NCI-H345 treated with DMSO at 0.1 percent for 48 hours (cell line): ENCODE data around the gene NDUFAF3.
"Not testable (repeated sequence)": the region's sequence is repeated elsewhere in the genome, so short reads cannot be mapped to it uniquely, and the experiment has no call there.

ENCODE experiments used
- DNase-seq: peaks from one replicate; lab custom pipeline; 2025; ENCODE audit not compliant: unreplicated experiment; lab: John Stamatoyannopoulos, UW

NDUFAF3 gene

GRCh38 chr3:48999085-48999858, 22.6 kb upstream of the NDUFAF3 start:
- DNase-seq = no peak

GRCh38 chr3:49001155-49001554, 20.8 kb upstream of the NDUFAF3 start:
- no peak for DNase-seq

GRCh38 chr3:49004352-49005302, 17.3 kb upstream of the NDUFAF3 start:
- DNase-seq = no peak

DNA sequence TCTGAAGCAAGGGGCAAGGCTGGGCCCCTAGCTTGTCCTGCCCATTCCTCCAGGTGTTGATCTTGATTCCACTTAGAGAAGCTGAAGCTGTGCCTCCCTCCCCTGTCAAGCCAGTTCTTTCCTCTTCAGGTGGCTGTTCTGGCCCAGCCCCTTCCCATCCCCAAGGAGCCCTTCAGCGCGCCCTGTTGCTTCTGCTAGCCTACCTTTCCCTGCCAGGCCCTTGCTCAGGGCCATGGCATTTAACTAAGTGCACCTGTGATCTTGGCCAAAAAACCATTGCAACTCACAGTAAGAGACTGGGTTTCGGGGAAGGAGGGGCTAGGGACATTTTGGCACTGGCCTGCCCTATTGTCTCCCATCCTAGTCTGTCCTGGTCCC, 16.6 kb upstream of the NDUFAF3 start:
- no peak for DNase-seq

- no peak for DNase-seq
Observed at GRCh38 chr3:49005998-49006397, 15.9 kb upstream of the NDUFAF3 start.

GRCh38 chr3:49006408-49007067, 15.4 kb upstream of the NDUFAF3 start:
- no peak for DNase-seq

GRCh38 chr3:49007068-49007770, 14.7 kb upstream of the NDUFAF3 start, which contains the start of gene WDR6:
Gene WDR6, plus strand, starts transcription at chr3:49007391. Its CDS starts 41 bp downstream, at chr3:49007432.
- peak; percentile 79 for DNase-seq

DNA sequence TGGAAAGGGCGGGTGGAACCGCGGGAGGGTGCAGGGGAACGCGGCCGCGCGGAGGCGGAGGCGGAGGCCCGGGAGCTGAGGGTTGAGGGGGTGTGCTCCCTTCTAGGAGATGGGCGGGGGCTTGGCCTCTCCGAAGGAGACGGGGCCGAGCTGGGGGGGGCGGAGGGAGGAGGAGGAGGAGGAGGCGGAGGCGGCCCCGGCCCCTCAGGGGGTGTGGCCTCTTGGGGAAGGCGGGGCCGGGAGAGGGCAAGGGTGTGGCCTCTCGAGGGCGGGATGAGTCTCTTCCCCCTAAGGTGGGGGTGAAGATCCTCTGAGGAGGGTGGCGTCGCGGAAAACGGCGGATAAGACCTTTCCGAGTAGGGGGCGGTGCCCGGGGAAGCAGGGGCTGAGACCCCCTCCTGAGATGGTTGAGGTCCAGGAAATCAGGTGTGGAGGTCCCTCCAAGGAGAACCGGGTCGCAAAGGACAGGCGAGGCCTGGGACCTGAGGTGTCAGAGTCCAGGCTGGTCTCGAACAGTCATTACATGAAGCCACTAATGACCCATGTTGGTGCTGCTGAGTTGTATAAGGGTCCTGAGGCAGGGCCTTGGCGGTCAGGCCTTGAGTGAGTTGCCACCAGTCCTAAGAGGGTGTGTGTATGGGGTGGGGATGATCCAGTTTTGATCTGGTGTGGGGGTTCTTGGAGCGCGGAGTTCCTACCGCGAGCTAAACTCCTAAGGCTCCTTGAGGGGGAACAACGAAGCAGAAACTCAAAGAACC, 14.0 kb upstream of the NDUFAF3 start:
- no peak for DNase-seq

DNA sequence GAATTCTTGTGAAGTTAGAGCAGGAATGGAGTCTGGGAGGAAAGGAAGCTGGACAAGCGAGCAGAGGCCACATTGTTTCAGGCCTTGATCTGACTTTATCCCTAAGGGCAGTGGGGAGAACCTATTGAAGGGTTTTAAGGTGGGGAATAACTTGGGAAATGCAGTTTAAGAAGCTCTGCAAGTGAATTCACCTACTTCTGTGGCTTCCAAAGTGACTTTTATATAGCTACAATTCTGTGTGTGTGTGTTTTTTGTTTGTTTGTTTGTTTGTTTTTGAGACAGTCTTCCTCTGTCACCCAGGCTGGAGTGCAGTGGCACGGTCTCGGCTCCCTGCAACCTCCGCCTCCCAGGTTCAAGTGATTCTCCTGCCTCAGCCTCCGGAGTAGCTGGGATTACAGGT, 13.3 kb upstream of the NDUFAF3 start:
- not testable (repeated sequence) for DNase-seq

- DNase-seq = no peak
Observed at GRCh38 chr3:49009396-49009795, 12.5 kb upstream of the NDUFAF3 start.

DNA sequence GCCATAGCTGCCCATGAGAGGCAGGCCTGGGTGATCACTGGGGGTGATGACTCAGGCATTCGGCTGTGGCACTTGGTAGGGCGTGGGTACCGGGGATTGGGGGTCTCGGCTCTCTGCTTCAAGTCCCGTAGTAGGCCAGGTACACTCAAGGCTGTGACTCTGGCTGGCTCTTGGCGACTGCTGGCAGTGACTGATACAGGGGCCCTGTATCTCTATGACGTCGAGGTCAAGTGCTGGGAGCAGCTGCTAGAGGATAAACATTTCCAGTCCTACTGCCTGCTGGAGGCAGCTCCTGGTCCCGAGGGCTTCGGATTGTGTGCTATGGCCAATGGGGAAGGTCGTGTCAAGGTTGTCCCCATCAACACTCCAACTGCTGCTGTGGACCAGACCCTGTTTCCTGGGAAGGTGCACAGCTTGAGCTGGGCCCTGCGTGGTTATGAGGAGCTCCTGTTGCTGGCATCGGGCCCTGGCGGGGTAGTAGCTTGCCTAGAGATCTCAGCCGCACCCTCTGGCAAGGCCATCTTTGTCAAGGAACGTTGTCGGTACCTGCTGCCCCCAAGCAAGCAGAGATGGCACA, 9.4 kb upstream of the NDUFAF3 start:
- DNase-seq = no peak

DNA sequence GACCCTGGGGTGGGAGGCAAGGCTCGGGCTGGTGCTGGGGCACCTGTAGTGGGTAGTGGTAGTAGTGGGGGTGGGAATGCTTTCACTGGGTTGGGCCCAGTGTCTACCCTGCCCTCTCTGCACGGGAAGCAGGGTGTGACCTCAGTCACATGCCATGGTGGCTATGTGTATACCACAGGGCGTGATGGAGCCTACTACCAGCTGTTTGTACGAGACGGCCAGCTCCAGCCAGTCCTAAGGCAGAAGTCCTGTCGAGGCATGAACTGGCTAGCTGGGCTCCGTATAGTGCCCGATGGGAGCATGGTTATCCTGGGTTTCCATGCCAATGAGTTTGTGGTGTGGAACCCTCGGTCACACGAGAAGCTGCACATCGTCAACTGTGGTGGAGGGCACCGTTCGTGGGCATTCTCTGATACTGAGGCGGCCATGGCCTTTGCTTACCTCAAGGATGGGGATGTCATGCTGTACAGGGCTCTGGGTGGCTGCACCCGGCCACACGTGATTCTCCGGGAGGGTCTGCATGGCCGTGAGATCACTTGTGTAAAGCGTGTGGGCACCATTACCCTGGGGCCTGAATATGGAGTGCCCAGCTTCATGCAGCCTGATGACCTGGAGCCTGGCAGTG, 8.7 kb upstream of the NDUFAF3 start:
- no peak for DNase-seq

GRCh38 chr3:49013738-49014660, 7.9 kb upstream of the NDUFAF3 start:
- no peak for DNase-seq

- DNase-seq = no peak
Observed at GRCh38 chr3:49015072-49015471, 6.8 kb upstream of the NDUFAF3 start.

GRCh38 chr3:49015765-49016164, 6.2 kb upstream of the NDUFAF3 start:
- DNase-seq = no peak

- no peak for DNase-seq
Observed at GRCh38 chr3:49016414-49017228, 5.3 kb upstream of the NDUFAF3 start.

DNA sequence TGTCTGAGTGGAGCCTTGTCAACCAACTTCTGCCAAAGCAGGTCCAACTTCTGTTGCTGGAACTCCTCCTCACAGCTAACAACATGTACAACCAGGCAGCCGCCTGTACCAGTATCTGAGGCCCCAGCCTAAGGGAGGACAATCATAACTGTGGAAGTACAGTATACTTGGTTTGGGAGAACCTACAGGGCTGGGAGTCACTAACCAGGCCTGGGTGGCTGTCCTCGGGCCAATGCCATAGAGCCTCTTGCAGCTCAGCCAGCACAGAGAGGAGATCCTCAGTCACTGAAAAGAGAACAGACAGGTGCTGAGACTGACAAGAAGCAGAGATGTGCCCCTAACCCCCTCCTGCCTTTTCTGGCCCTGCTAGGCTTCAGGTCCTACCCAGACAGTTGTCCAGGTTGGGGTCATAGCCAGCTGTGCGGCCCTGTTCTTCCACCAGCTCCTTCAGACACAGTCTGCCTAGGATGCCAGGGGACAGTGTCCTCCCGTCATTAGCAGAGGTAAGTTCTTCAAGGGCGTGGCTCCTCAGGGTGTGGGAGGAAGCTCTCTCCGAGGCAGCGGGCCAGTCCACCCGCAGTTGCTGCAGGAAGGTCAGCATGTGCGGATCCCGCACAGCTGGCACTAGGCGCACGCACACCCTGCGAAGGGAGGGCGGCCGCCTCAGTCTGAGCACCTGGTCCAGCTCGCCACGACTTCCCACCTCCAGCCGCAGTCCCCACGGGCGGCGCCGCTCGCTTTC, 4.5 kb upstream of the NDUFAF3 start:
- no peak for DNase-seq
